Measurements from ENCODE around the gene TSBP1.

DNA sequence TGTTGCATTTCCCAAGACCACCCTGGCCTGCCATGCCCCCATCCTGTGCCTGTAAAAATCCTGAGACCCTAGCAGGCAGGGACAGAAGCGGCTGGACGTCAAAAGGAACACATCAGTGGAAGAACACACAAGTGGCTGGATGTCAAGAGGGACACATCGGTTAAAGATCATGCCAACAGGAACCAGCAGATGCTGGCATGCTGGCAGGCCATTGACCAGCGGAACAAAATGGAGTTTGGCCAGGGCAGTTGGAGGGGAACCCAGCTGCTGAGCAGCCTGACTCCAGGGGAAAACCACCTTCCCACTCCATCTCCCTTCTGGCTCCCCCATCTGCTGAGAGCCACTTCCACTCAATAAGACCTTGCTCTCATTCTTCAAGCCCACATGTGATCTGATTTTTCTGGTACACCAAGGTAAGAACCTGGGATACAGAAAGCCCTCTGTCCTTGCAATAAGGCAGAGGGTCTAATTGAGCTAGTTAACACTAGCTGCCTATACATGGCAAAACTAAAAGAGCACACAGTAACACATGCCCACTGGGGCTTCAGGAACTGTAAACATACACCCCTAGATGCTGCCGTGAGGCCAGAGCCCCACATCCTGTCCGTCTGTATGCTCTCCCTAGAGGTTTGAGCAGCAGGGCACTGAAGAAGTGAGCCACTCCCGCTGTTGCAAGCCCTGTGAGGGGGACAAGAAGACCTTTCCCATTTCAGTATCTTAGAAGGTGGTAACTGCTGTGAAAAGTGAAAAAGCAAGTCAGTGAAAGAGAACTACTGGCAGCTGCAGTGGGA is 4.2 kb upstream of the TSBP1 start:
- TF ChIP-seq TAF1 (IDR thresholded peaks at IDR 0.05; ENCODE audit: low read depth, low read length): no peak
- TF ChIP-seq POLR2AphosphoS5 (IDR thresholded peaks at IDR 0.05; ENCODE audit: low read depth, low read length): no peak
- no peak for TF ChIP-seq POLR2A (IDR thresholded peaks at IDR 0.05; ENCODE audit: low read depth, low read length)
- no peak for TF ChIP-seq PAX5 (IDR thresholded peaks at IDR 0.05; ENCODE audit: insufficient read depth, low read length, severe bottlenecking)
- TF ChIP-seq SPI1 (IDR thresholded peaks at IDR 0.05; ENCODE audit: low read depth, low read length): no peak
- no peak for TF ChIP-seq POU2F2 (IDR thresholded peaks at IDR 0.05; ENCODE audit: low read depth, low read length)

Data from GM12891 (cell line).